Esophagus muscularis mucosa (tissue), 3 donors: ENCODE results near the gene OSTC.

Source experiments
- POLR2A ChIP-seq: fragments of 450-650 bp; IDR thresholded peaks from one replicate; pipeline ENCODE4 v1.6.1; 2017; ENCODE audit warnings: antibody characterized with exemption, moderate library complexity, mild to moderate bottlenecking, low read depth
- POLR2AphosphoS5 ChIP-seq, 2 donors: sonication (generic); formaldehyde crosslinking; IDR thresholded peaks; one replicate each; pipeline ENCODE4 v1.6.1; 2017; ENCODE audit warnings: antibody characterized with exemption in 2 of 2
- TF ChIP-seq, protein P1 (sequence below), 3 experiments: fragments of 200-600 bp in 2 of 3; fragments of 450-650 bp in 1 of 3; sonication (generic) in 2 of 3; IDR thresholded peaks; one replicate each; pipeline ENCODE4 v1.5.1; 2017 to 2019; ENCODE audit warnings: antibody characterized with exemption in 3 of 3, mild to moderate bottlenecking in 2 of 3, moderate library complexity in 1 of 3

DNA sequence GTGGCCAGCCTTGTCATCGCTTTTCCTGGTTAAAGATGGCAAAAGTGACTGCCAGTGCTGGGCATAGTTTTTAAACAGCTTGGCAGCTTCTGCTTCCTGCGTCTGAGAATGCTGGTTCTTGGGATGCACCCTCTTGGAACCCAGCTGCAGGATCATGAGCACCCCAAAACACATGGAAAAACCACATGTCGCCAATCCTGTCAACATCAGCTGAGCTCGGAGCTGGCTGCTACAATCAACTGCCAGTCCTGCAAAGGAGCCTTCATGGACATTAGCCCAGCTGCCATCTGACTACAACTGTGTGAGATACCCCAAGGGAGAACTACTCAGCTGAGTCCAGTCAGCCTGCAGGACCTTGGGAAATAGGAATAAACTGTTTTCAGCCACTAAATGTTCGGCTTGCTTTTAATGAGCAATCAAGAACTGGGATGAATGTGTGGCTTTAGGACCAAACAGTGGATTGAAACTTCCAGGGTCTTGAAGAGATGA lies 31.0 kb downstream of the OSTC start:
- TF ChIP-seq, protein P1, sequence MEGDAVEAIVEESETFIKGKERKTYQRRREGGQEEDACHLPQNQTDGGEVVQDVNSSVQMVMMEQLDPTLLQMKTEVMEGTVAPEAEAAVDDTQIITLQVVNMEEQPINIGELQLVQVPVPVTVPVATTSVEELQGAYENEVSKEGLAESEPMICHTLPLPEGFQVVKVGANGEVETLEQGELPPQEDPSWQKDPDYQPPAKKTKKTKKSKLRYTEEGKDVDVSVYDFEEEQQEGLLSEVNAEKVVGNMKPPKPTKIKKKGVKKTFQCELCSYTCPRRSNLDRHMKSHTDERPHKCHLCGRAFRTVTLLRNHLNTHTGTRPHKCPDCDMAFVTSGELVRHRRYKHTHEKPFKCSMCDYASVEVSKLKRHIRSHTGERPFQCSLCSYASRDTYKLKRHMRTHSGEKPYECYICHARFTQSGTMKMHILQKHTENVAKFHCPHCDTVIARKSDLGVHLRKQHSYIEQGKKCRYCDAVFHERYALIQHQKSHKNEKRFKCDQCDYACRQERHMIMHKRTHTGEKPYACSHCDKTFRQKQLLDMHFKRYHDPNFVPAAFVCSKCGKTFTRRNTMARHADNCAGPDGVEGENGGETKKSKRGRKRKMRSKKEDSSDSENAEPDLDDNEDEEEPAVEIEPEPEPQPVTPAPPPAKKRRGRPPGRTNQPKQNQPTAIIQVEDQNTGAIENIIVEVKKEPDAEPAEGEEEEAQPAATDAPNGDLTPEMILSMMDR (IDR thresholded peaks at IDR 0.05), result no peak
- TF ChIP-seq POLR2A (no peak), POLR2AphosphoS5 (IDR thresholded peaks at IDR 0.05) (no peak)
